Esophagus (tissue), 2 donors: ENCODE measurements around the gene CRAMP1. TPM values are rescaled to one million over a fixed set of nuclear protein-coding genes. Genes with fewer than 3 reads are reported as not detected.
A peak's percentile ranks its signal among the peaks of the same experiment; 100 is the strongest.

Experiments
- H3K27ac ChIP-seq, 2 donors: one replicate each; pipeline ENCODE4 v1.5.1; 2013; ENCODE audit warnings: low read depth in 2 of 2, mild to moderate bottlenecking in 2 of 2, inconsistent platforms in 1 of 2, low read length in 1 of 2, moderate library complexity in 1 of 2
- H3K27me3 ChIP-seq, 2 donors: one replicate each; pipeline ENCODE4 v1.6.1; 2013; ENCODE audit warnings: low read length in 2 of 2, control low read depth in 1 of 2, mild to moderate bottlenecking in 1 of 2; ENCODE audit not compliant: insufficient read depth in 2 of 2, control insufficient read depth in 1 of 2
- H3K36me3 ChIP-seq, 2 donors: one replicate each; pipeline ENCODE4 v1.6.1; 2013; ENCODE audit warnings: low read length in 1 of 2; ENCODE audit not compliant: control insufficient read depth in 2 of 2, insufficient read depth in 2 of 2
- H3K4me1 ChIP-seq, 2 donors: one replicate each; pipeline ENCODE4 v1.6.1; 2013; ENCODE audit warnings: low read length in 1 of 2; ENCODE audit not compliant: control insufficient read depth in 2 of 2, insufficient read depth in 2 of 2
- H3K4me3 ChIP-seq, 2 donors: one replicate each; pipeline ENCODE4 v1.5.1; 2013; ENCODE audit warnings: low read length in 2 of 2, mild to moderate bottlenecking in 2 of 2, low read depth in 1 of 2, moderate library complexity in 1 of 2
- H3K9me3 ChIP-seq, 2 donors: one replicate each; pipeline ENCODE4 v1.6.1; 2013; ENCODE audit warnings: mild to moderate bottlenecking in 2 of 2, low read depth in 1 of 2, low read length in 1 of 2, moderate library complexity in 1 of 2; ENCODE audit not compliant: control insufficient read depth in 2 of 2, insufficient read depth in 1 of 2
- WGBS, 2 donors: extraction: QIAGEN DNeasy Blood & Tissue Kit; methylation state at CpG; one replicate each; pipeline ENCODE4 v1.1.7; 2013; 5-methylcytosine and 5-hydroxymethylcytosine counted together
- polyA plus RNA-seq, 2 donors: library from polyadenylated mRNA; stranded (reverse); fragments of 200-250 nt; gene quantifications; one replicate each; pipeline ENCODE4 v1.2.3, GENCODE V29; 2013
- donor health status: healthy with polysubstance abuse.
- donor health status: Bipolar disorder and iron deficiency.

Gene CRAMP1
- polyA plus RNA-seq, 2 donors = 4.8 to 10.5 TPM

GRCh38 chr16:1613211-1613622 lies 1.1 kb downstream of the CRAMP1 start:
- Histone ChIP-seq H3K36me3 (peaks cover 0 to 8% of the 10 kb centered on the region in 2 donors), H3K27ac (peak overlapping the region; percentile 3 to 87), H3K27me3 (no peaks in the 10 kb centered on the region), H3K4me3 (peak overlapping the region; percentile 86 to 92), H3K9me3 (no peaks in the 10 kb centered on the region), H3K4me1 (peaks cover 0 to 9% of the 10 kb centered on the region in 2 donors)
- WGBS, 2 donors = 0 to 2% methylated on average over 20 of the region's 20 CpGs

GRCh38 chr16:1613728-1614455 lies 1.7 kb downstream of the CRAMP1 start:
- Histone ChIP-seq H3K36me3 (peaks cover 0 to 10% of the 10 kb centered on the region in 2 donors), H3K27me3 (no peaks in the 10 kb centered on the region), H3K4me1 (peaks cover 0 to 9% of the 10 kb centered on the region in 2 donors), H3K27ac (peak overlapping the region; percentile 50 to 70), H3K4me3 (peak overlapping the region; percentile 44 to 92), H3K9me3 (no peaks in the 10 kb centered on the region)
- 1% methylated on average over 38 to 72 of the region's 72 CpGs for WGBS, 2 donors

- H3K4me1 ChIP-seq = peaks cover 0 to 9% of the 10 kb centered on the region in 2 donors
- H3K36me3 ChIP-seq = peaks cover 0 to 11% of the 10 kb centered on the region in 2 donors
- no peaks in the 10 kb centered on the region for H3K9me3 ChIP-seq
- H3K4me3 ChIP-seq = peak overlapping the region; percentile 69 to 92
- H3K27ac ChIP-seq = peak overlapping the region; percentile 70 to 78
- H3K27me3 ChIP-seq = no peaks in the 10 kb centered on the region
- WGBS, 2 donors = 2% methylated on average over 39 to 80 of the region's 80 CpGs
Observed at GRCh38 chr16:1614456-1615102, 2.4 kb downstream of the CRAMP1 start.

- peaks cover 0 to 7% of the 10 kb centered on the region in 2 donors for H3K4me1 ChIP-seq
- WGBS, 2 donors = 68% methylated on average over 9 of the region's 9 CpGs
Observed at GRCh38 chr16:1615761-1616160, 3.6 kb downstream of the CRAMP1 start.

GRCh38 chr16:1619976-1620375 lies 7.8 kb downstream of the CRAMP1 start:
- Histone ChIP-seq H3K27me3 (no peaks in the 10 kb centered on the region), H3K4me1 (no peaks in the 10 kb centered on the region), H3K4me3 (no peak overlapping the region), H3K9me3 (no peaks in the 10 kb centered on the region), H3K36me3 (peaks cover 5 to 29% of the 10 kb centered on the region in 2 donors), H3K27ac (no peak overlapping the region)
- 90 to 91% methylated on average over 15 of the region's 15 CpGs for WGBS, 2 donors

More at GRCh38 chr16:1615761-1616160, 3.6 kb downstream of the CRAMP1 start:
- Histone ChIP-seq H3K27ac (no peak overlapping the region), H3K27me3 (no peaks in the 10 kb centered on the region), H3K36me3 (peaks cover 5 to 22% of the 10 kb centered on the region in 2 donors), H3K4me3 (peak overlapping the region in 1 of 2 donors; percentile 92), H3K9me3 (no peaks in the 10 kb centered on the region)

- Histone ChIP-seq H3K27ac (no peak overlapping the region), H3K27me3 (no peaks in the 10 kb centered on the region), H3K9me3 (no peaks in the 10 kb centered on the region), H3K4me1 (no peaks in the 10 kb centered on the region), H3K4me3 (no peak overlapping the region), H3K36me3 (peaks cover 5 to 29% of the 10 kb centered on the region in 2 donors)
- WGBS, 2 donors = 74 to 83% methylated on average over 9 of the region's 9 CpGs
Observed at GRCh38 chr16:1620391-1620790, 8.2 kb downstream of the CRAMP1 start.

- Histone ChIP-seq H3K36me3 (peaks cover 5 to 31% of the 10 kb centered on the region in 2 donors), H3K27me3 (no peaks in the 10 kb centered on the region), H3K27ac (no peak overlapping the region), H3K4me1 (no peaks in the 10 kb centered on the region), H3K9me3 (no peaks in the 10 kb centered on the region), H3K4me3 (no peak overlapping the region)
- WGBS, 2 donors = 91 to 92% methylated on average over 7 of the region's 7 CpGs
Observed at GRCh38 chr16:1621851-1622250, 9.7 kb downstream of the CRAMP1 start.

GRCh38 chr16:1626327-1626726 lies 14.2 kb downstream of the CRAMP1 start:
- Histone ChIP-seq H3K27ac (no peak overlapping the region), H3K27me3 (no peaks in the 10 kb centered on the region), H3K36me3 (peaks cover 0 to 26% of the 10 kb centered on the region in 2 donors), H3K9me3 (no peaks in the 10 kb centered on the region), H3K4me1 (peaks cover 0 to 4% of the 10 kb centered on the region in 2 donors), H3K4me3 (no peak overlapping the region)
- 83 to 85% methylated on average over 6 of the region's 6 CpGs for WGBS, 2 donors

GRCh38 chr16:1626776-1627175 lies 14.6 kb downstream of the CRAMP1 start:
- Histone ChIP-seq H3K4me1 (peaks cover 0 to 4% of the 10 kb centered on the region in 2 donors), H3K27ac (no peak overlapping the region), H3K27me3 (no peaks in the 10 kb centered on the region), H3K4me3 (no peak overlapping the region), H3K9me3 (no peaks in the 10 kb centered on the region), H3K36me3 (peaks cover 0 to 27% of the 10 kb centered on the region in 2 donors)
- WGBS, 2 donors = 93 to 98% methylated on average over 9 of the region's 9 CpGs
